ENCODE results near the gene RBM8A.

The RBM8A gene

DNA sequence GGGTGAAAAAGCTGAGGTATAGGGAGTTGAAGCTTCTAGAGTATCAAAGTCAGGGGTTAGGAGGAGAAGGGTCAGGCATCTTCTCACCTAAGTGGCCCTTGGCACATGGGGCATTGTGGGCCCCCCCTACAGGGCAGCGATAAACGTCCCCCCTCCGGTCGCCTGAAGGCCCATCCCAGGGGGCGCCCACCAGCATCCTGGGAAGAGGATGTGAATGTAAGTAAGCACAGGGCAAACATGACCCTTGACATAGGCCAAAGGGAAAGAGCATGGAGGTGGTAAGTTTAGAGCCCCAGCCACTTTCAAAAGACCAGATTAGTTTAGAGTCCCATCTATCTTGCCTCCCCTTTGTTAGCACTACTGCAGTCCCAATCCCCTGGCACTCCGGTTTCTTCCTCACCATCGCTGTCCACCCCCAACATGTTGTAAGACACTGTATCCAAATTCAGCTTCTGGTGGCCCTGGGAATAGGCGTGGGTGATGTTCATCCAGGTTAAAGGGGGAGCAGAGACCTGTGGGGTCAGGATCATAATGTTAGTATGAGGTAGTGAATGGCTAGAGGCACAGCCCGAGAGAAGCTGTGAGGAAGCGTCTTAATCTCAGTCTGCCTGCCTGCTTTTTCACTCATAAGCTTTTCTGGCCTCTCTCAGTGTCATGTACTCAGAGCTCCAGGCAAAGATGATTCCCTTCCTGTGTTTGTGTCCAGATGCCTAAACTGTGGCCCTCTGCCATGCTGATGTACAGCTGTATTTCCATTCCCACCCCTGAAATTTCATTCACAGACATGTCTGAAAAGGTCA, 20.1 kb downstream of the RBM8A start:
- H4K20me1 ChIP-seq (ENCODE audit: insufficient read depth, low read length) = no peaks in the 10 kb centered on the region
- H3K79me2 ChIP-seq (ENCODE audit: insufficient read depth, low read length) = no peaks in the 10 kb centered on the region
- H3K36me3 ChIP-seq (ENCODE audit: insufficient read depth, low read length) = peaks cover 15% of the 10 kb centered on the region
- H3K4me2 ChIP-seq (ENCODE audit: insufficient read depth, low read length) = no peak overlapping the region
- H3K27ac ChIP-seq (ENCODE audit: low read length) = no peak overlapping the region
- no peak overlapping the region for H3K9ac ChIP-seq (ENCODE audit: low read depth, low read length)
- no peaks in the 10 kb centered on the region for H3K9me3 ChIP-seq (ENCODE audit: insufficient read depth, low read length, severe bottlenecking)
- no peak for TF ChIP-seq CTCF (IDR thresholded peaks at IDR 0.05; ENCODE audit: borderline replicate concordance, extremely low read depth, low read length, poor library complexity, severe bottlenecking)
- no peak for TF ChIP-seq EZH2 (IDR thresholded peaks at IDR 0.05; ENCODE audit: borderline replicate concordance, low read depth, low read length, severe bottlenecking)
- ATAC-seq (ENCODE audit: insufficient read depth, low read depth) = no peak
- H2AFZ ChIP-seq (ENCODE audit: low read depth, low read length) = no peak overlapping the region
- no peaks in the 10 kb centered on the region for H3K27me3 ChIP-seq (ENCODE audit: insufficient read depth, low read length, poor library complexity)
- H3K4me1 ChIP-seq (ENCODE audit: insufficient read depth, low read length) = no peaks in the 10 kb centered on the region
- no peak overlapping the region for H3K4me3 ChIP-seq (ENCODE audit: low read depth in 1 of 2, low read length in 2 of 2)
- DNase-seq = no peak

GRCh38 chr1:145901312-145902021, 25.8 kb downstream of the RBM8A start:
- TF ChIP-seq CTCF (IDR thresholded peaks at IDR 0.05; ENCODE audit: borderline replicate concordance, extremely low read depth, low read length, poor library complexity, severe bottlenecking) = no peak
- no peak for TF ChIP-seq EZH2 (IDR thresholded peaks at IDR 0.05; ENCODE audit: borderline replicate concordance, low read depth, low read length, severe bottlenecking)
- peaks cover under 1% of the 10 kb centered on the region for H3K27me3 ChIP-seq (ENCODE audit: insufficient read depth, low read length, poor library complexity)
- no peak overlapping the region for H2AFZ ChIP-seq (ENCODE audit: low read depth, low read length)
- no peaks in the 10 kb centered on the region for H3K36me3 ChIP-seq (ENCODE audit: insufficient read depth, low read length)
- H3K27ac ChIP-seq (ENCODE audit: low read length) = no peak overlapping the region
- DNase-seq = no peak
- no peaks in the 10 kb centered on the region for H3K9me3 ChIP-seq (ENCODE audit: insufficient read depth, low read length, severe bottlenecking)
- no peaks in the 10 kb centered on the region for H3K4me1 ChIP-seq (ENCODE audit: insufficient read depth, low read length)
- H3K9ac ChIP-seq (ENCODE audit: low read depth, low read length) = no peak overlapping the region
- no peak for ATAC-seq (ENCODE audit: insufficient read depth, low read depth)
- no peaks in the 10 kb centered on the region for H4K20me1 ChIP-seq (ENCODE audit: insufficient read depth, low read length)
- no peak overlapping the region for H3K4me2 ChIP-seq (ENCODE audit: insufficient read depth, low read length)
- H3K4me3 ChIP-seq (ENCODE audit: low read depth in 1 of 2, low read length in 2 of 2) = no peak overlapping the region
- no peaks in the 10 kb centered on the region for H3K79me2 ChIP-seq (ENCODE audit: insufficient read depth, low read length)

DNA sequence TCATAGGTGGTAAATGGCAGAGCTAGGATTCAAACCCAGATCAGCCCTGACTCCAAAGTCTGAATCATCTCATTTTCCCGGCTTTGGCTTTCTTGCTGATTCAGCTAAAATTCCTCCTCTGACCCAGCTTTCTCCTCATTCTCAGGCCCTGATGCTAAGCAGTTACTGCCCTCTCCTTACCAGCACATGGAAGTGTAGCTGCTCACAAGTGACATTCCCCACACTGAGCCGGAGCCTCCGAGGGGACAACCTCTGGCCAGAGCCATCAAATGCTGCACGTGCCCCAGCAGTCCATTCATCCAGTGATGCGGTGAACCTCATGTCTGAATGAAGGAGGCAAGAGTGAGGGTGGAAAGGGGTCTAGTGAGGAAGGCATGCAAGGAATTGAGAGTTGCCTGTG, 28.5 kb downstream of the RBM8A start:
- peaks cover 2% of the 10 kb centered on the region for H3K27me3 ChIP-seq (ENCODE audit: insufficient read depth, low read length, poor library complexity)
- no peak for TF ChIP-seq EZH2 (IDR thresholded peaks at IDR 0.05; ENCODE audit: borderline replicate concordance, low read depth, low read length, severe bottlenecking)
- no peak overlapping the region for H2AFZ ChIP-seq (ENCODE audit: low read depth, low read length)
- H3K4me3 ChIP-seq (ENCODE audit: low read depth in 1 of 2, low read length in 2 of 2) = no peak overlapping the region
- no peaks in the 10 kb centered on the region for H3K9me3 ChIP-seq (ENCODE audit: insufficient read depth, low read length, severe bottlenecking)
- no peaks in the 10 kb centered on the region for H3K4me1 ChIP-seq (ENCODE audit: insufficient read depth, low read length)
- H3K4me2 ChIP-seq (ENCODE audit: insufficient read depth, low read length) = no peak overlapping the region
- DNase-seq (no peak), ATAC-seq (ENCODE audit: insufficient read depth, low read depth) (no peak)
- H3K9ac ChIP-seq (ENCODE audit: low read depth, low read length) = no peak overlapping the region
- no peaks in the 10 kb centered on the region for H3K36me3 ChIP-seq (ENCODE audit: insufficient read depth, low read length)
- H3K79me2 ChIP-seq (ENCODE audit: insufficient read depth, low read length) = no peaks in the 10 kb centered on the region
- H3K27ac ChIP-seq (ENCODE audit: low read length) = no peak overlapping the region
- no peaks in the 10 kb centered on the region for H4K20me1 ChIP-seq (ENCODE audit: insufficient read depth, low read length)

- DNase-seq = no peak
- Histone ChIP-seq H3K79me2 (ENCODE audit: insufficient read depth, low read length) (no peaks in the 10 kb centered on the region), H3K36me3 (ENCODE audit: insufficient read depth, low read length) (no peaks in the 10 kb centered on the region), H3K9me3 (ENCODE audit: insufficient read depth, low read length, severe bottlenecking) (no peaks in the 10 kb centered on the region), H3K9ac (ENCODE audit: low read depth, low read length) (no peak overlapping the region), H3K4me2 (ENCODE audit: insufficient read depth, low read length) (no peak overlapping the region), H2AFZ (ENCODE audit: low read depth, low read length) (no peak overlapping the region), H4K20me1 (ENCODE audit: insufficient read depth, low read length) (no peaks in the 10 kb centered on the region), H3K27me3 (ENCODE audit: insufficient read depth, low read length, poor library complexity) (peaks cover 2% of the 10 kb centered on the region), H3K4me3 (ENCODE audit: low read depth in 1 of 2, low read length in 2 of 2) (no peak overlapping the region), H3K27ac (ENCODE audit: low read length) (no peak overlapping the region), H3K4me1 (ENCODE audit: insufficient read depth, low read length) (no peaks in the 10 kb centered on the region)
- no peak for ATAC-seq (ENCODE audit: insufficient read depth, low read depth)
- TF ChIP-seq CTCF (IDR thresholded peaks at IDR 0.05; ENCODE audit: borderline replicate concordance, extremely low read depth, low read length, poor library complexity, severe bottlenecking) = no peak
- TF ChIP-seq EZH2 (IDR thresholded peaks at IDR 0.05; ENCODE audit: borderline replicate concordance, low read depth, low read length, severe bottlenecking) = no peak
These were observed 29.3 kb downstream of the RBM8A start for GRCh38 chr1:145897969-145898368.

All from DND-41 (cell line).